Right ventricle myocardium superior (tissue), 1 donor: ENCODE data around the gene MYO18A. TPM values are rescaled to one million over a fixed set of nuclear protein-coding genes. Genes with fewer than 3 reads are reported as not detected.

Experiments
- ATAC-seq: fragments of 200-7000 bp; cut with Tn5 transposase; one replicate; pipeline ENCODE4 v1.9.1; 2020; ENCODE audit warnings: mild to moderate bottlenecking; ENCODE audit not compliant: poor library complexity
- DNase-seq: peaks from one replicate; pipeline ENCODE4 v3.0.0-alpha.2; 2020
- intact Hi-C: fragments of 100-400 bp; cut with DNase I; formaldehyde crosslinking; loops from one replicate; pipeline ENCODE4 v1.11.2; 2022
- total RNA-seq: library from RNA; stranded (reverse); fragmentation: NEBNext Ultra II Directional; extraction: Animal tissue kit (Norgen Biotek cat#: 25700); gene quantifications from one replicate; pipeline ENCODE4 v1.2.1, GENCODE V29; 2021
- donor health status: DM: no; HTN: yes; CAD: no; lungs with severe emphysema.

MYO18A gene
- total RNA-seq, 1 donor from 2014 or later = 393 TPM

DNA sequence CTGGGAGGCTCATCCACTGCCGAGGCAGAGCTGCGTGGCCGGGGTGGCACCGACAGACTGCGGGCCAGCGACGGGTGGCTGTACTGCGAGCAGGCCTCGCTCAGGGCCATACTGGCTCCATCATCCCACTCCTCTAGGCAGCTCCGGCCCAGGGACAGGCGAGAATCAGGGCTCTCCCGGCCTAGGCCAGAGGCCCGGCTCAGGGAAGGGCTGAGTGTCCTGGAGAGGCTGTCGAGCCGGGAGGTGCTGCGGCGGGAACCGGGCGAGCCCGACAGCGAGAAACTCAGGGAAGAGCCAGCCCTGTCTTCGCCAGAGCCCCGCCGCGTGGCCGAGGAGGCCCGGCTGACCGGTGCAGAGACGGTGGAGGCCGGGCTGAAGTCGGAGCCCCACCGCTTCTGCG lies 99.9 kb downstream of the MYO18A start:
- no peak for DNase-seq
- no peak for ATAC-seq
- intact Hi-C loops = no loop called here

DNA sequence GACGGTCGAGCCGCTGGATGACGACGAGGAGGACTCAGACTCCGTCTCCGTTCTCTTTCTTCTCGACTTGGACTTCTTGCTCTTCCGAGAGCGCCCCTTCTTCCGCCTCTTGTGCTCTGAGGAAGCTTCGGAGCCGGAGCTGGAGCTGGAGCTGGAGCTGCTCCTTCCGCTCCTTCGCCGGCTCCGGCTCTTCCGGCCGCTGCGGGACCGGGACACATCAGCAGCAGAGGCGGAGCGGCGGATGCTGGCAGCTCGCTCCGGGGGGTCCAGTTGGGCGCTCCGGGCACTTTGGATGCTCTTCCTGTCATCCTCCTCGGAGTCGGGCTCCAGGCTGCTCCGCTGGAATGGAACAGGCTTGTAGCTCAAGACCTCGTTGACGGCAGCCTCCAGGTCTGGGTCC lies 100.3 kb downstream of the MYO18A start:
- intact Hi-C loops = no loop called here
- ATAC-seq = no peak
- no peak for DNase-seq

DNA sequence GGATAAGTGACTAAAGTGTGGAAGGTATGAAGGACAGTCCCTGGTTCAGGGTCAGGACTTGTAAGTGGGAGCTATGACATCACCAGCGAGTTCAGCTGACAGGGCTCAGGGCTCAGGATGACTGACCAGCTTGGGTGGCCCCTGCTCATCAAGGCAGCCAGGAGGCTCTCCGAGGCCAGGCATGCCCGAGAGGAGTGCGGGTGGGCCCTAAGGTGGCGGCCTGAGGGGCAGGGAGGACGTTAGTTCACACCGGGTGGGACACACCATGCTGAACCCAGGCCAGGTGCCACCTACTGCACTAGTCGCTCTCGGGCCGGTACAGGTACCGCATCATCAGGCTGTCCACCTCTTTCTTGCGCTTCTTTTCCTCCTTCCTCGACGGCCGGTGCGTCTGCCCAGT lies 100.8 kb downstream of the MYO18A start:
- intact Hi-C loops = no loop called here
- DNase-seq = no peak
- ATAC-seq = no peak

DNA sequence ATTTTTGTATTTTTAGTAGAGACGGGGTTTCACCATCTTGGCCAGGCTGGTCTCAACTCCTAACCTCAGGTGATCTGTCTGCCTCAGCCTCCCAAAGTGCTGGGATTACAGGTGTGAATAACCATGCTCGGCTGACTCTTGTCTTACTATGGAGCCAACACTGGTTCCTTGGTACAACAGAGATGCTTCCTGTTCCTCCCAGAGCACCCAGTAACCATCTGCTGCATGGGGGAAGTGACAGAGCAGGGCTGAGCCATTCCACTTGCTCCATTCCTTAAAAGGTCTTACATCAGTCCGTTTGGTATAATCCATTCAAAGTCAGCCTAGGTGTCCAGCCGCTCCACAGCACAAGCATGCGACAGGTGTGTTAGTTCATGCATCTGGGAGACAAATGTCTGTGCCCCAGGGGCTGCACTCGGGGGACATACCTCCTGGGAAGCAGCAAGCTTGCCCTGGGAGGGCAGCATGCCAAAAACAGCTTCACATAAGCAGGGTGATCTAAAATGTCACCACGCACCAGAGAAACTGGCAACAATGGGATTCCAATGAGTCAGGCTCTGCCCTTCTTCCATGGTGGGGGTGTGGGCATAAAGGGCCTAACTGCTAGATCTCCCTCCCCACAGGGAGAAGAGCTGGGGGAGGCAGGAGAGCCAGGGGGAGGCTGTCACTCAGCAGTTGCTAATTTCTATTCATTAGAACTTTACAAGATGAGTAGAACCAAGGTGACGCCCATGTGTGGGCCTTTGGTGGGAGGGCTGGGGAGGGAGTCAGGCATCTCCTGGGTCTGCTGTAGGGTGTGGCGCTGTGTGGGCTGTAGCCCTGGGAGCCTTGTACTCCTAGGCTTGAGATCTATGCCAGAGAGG lies 101.8 kb downstream of the MYO18A start:
- intact Hi-C loops = no loop called here
- ATAC-seq = no peak

DNA sequence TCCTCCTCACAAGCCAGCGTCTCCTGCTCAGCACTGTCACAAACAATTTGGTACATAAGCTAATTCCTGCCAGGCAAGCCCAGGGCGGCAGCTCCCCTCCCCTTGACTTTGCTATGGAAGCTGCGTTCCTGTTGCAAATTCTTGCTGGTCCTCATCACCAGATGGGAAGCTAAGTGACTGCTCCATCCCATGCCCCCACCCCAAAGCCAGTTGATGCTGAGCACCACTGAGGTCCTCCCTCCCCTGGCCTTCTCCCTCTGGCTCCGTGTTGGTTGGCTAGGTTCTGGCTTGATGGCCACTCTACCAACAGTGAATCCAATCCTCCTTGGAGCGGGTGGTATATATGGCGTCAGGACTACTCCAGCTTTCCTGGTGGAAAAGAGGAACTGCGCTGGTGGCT lies 102.9 kb downstream of the MYO18A start:
- ATAC-seq (no peak), DNase-seq (no peak)
- intact Hi-C loops = no loop called here

More for the DNA sequence above, 101.8 kb downstream of the MYO18A start:
- no peak for DNase-seq

DNA sequence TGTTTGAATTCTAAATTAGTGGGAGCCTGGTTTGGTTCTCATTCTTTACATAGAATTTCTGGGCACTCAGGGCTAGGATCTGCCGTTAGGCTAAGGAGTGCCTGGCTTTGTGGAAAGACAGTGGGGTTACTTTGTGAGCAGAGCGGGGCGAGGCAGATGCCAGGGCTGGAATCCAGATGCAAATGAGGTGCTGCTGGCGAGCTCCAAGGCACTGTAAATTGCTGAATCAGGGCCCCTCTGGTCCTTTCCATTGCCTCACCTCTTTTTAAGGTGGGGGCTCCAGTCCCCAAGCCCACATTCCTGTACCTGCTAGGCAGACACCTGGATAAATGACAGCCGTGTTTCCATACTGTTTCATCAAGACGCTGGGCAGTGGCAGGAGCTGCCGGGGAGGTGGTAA lies 103.5 kb downstream of the MYO18A start:
- ATAC-seq = peak; percentile 18
- no peak for DNase-seq
- intact Hi-C loops = no loop called here

DNA sequence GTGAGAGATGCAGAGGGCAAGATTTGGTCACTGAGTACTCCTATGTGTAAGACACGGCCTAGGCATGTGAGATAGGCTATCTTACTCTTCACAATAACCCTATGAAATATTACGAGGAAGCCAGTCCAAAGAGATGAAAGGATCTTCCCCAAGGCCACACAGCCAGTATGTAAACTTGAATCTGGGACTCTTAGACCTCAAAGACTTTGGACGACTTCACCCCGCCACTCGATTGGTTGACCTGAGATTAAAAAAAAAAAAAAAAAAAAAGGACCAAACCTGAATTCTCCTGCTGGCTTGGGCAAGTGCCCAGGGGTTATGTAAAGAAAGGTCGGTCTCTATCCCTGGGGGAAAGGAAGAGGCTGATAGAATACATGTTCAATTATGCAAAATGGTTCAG lies 104.1 kb downstream of the MYO18A start:
- DNase-seq (no peak), ATAC-seq (no peak)
- intact Hi-C loops = no loop called here

DNA sequence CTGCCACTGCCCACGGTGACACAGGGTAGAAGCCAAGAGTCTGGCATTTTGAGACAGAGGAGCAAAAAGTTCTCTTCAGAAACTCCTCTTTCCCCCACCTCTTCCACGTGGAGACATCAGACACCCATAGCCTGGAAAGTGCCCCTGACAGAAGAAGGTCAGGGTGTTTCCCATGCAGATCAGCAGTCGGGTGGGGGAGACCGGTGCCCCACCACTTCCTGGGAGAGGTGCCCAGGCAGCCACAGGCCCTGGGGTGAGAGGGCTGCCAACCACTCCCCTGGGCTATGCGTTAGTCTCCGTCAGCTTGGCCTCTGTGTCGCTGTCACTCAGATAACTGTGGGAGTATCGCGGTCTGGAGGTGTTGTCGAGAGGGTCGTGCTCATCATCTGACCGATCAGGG lies 105.7 kb downstream of the MYO18A start:
- intact Hi-C loops = no loop called here
- ATAC-seq (peak; percentile 45), DNase-seq (no peak)

DNA sequence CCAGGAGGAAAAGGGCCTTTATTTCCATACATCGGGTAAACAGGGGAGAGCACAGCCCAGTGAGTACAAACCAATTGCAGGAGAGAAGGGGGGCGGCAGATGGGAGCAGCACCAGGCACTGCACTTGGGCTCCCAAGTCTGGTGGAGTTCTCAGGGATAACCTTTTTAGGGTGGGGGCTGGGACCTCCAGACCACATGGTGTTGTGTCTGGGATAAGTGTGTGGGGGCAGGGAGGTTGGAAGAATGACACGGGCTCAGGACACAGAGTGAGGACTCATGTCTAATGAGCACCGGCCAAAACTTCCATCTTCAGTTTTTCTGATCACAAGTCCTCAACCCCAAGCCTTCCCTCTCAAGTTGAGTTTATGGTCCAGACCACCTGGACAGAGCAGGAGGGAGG lies 106.7 kb downstream of the MYO18A start:
- DNase-seq (no peak), ATAC-seq (no peak)
- intact Hi-C loops = no loop called here

DNA sequence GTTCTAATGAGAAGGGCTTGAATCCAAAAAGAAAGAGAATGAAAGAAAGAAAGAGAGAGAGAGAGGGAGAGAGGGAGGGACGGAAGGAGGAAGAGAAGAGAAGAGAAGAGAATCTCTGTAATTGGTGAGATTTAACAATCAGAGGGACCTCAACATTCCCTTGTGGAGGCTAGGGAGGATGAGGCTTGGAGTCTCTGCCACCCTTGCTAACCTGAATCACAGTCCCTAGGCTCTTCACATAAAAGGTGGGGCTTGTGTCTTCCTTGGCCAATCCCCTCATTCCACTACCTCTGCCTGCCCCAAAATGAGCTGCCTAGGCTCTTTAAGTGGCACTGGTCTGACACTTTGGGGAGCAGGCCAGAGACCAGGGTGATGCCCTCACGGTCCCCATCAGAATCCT lies 107.2 kb downstream of the MYO18A start:
- intact Hi-C loops = no loop called here
- ATAC-seq (no peak), DNase-seq (no peak)

DNA sequence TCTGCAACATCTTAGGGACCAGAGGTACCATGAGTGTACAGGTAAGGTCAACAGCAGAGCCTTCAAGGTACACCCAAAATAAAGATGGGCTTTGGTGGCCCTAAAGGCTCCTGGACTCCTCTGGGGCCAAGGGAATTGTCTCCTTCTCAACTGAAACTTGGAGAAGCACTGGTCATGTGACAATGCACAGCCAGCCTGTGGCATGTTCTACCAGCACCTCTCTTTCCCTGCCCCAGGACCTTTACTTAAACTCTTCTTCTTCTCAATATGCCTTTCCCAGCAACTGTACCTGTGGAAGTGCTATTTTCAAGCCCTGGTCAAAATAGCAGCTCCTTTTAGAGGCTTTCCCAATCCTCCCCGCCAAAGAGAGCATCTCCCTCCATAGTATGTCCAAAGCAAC lies 108.9 kb downstream of the MYO18A start:
- no peak for DNase-seq
- no peak for ATAC-seq
- intact Hi-C loops = no loop called here

DNA sequence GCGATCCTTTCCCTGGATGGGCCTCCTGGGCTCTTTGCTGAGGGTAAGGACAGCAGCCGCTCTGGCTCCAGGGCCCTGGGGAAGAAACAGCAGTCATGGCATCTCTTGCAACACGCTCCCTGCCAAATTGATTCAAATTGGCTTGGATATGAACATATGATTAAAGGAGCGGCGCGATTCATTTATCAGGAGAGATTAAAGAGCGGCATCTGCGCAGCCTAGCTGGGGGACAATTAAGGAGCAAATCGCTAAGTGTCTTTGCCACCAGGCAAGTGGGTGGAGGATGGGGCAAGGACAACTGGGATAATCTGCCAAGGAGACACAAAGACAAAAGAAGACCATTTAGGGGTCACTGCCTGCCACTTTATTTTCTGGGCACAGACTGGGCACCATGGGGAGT lies 109.4 kb downstream of the MYO18A start:
- peak; percentile 3 for ATAC-seq
- DNase-seq = no peak
- intact Hi-C loops = no loop called here

DNA sequence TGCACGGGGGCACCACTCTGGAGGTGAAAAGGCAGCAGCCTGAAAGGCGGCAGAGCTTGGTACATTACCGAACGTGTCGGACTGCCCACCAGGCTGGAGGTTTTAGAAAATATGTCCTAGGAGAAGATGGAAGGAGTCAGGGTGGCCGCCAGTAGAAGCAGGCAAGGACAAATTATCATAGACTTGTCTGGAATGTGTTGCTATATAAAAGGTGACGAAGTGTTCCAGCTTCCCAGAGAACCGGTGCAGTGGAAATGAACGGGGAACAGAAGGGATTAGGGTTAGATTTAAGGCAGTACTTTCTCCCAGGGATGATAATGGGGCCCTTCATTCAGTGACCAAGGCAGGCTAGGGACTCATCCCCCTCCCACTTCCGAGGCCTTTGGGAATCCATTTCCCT lies 109.9 kb downstream of the MYO18A start:
- intact Hi-C loops = no loop called here
- ATAC-seq = peak; percentile 54
- DNase-seq = no peak

DNA sequence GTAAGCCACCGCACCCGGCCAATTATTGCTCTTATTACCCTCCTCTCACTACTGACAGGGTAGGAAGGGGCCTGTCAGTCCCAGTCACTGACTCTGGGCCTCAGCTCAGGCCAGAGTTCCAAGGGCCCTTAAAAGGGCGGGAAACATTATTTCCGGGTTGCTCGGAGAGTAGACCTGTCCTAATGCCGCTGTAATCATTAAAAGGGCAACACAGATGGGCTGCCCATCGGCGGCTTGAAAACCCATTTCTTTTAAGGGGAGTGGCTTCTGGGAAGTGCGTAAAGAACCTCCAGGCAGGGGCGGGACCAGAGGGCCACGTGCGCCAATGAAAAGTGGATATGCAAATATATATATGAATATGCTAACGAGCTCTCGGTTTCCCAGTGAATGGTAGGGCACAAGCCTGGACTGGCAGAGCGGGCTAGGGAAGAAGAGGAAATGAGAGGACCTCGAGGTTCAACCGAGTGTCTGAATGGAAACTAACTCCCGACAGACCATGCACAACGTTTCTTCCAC lies 110.6 kb downstream of the MYO18A start:
- DNase-seq (no peak), ATAC-seq (peak; percentile 62)
- intact Hi-C loops = no loop called here

DNA sequence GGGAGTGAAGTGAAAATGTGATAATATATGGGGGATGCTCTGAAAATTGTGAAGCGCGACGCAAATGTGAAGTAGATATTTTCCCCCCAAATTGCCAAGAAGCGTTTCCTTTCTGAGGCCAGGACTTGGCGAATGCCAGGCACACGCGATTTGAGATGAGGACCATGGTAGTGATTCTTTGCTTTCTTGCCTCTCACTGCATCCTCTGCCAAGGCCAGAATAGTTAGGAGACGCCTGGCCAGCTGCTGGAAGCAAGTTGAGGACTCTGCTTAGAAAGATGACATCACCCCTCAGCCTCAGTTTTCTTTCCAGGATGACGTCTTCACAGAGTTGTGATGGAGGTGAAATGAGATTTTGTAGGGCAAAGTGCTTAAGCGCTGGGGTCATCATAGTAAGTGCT lies 111.4 kb downstream of the MYO18A start:
- intact Hi-C loops = no loop called here

DNA sequence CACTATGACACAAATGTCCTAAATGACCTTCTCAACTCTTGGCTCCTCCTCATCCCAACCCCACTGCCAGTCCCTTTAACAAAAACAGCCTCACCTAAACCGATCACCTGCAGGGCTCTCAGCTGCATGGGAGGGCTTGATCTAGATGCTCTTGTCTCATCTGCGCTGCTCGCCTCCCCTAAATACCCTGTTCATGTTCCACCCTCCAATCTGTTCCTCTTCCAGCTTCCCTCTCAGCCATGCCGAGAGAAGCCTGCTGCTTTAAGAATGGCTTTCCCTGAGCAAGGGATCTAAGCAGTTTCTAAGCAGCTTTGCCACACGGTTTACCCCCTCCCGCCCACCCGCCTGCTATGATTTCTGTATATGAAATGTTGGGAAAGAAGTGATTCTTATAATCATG lies 113.6 kb downstream of the MYO18A start:
- no peak for DNase-seq
- intact Hi-C loops = no loop called here

More for the DNA sequence above, 111.4 kb downstream of the MYO18A start:
- DNase-seq (no peak), ATAC-seq (no peak)

DNA sequence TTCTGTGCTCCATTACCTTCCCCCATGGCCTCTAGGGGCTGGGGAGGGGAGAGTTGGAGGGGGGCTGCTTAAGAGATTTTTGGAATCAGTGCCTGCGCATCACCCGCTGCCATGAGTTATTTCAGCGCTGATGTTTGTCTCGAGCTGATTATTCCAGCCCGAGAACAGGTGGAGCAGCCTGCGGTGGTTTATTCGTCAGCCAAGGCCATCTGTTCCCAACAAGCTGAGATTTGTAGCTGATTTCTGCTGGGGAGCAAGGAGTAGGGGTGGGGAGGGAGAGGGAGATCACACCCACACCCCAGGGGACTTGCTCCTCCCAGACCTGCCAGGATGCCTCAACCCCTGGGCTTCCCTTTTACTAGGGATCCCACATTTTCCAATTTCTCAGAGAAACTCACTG lies 114.2 kb downstream of the MYO18A start:
- no peak for DNase-seq
- intact Hi-C loops = no loop called here
- no peak for ATAC-seq

More for the DNA sequence above, 113.6 kb downstream of the MYO18A start:
- ATAC-seq = no peak

DNA sequence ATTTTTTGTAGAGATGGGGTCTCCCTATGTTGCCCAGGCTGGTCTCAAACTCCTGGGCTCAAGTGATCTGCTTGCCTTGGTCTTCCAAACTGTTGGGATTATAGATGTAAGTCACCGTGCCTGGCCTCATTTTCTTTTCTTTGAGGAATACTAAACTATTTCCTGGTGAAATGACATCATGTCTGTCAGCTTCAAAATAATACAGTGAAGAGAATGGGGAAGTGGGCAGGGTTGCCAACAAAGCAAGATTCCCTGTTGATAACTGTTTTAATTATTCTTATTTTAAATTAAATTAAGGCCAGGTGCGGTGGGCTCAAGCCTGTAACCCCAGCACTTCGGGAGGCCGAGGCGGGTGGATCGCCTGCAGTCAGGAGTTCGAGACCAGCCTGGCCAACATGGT lies 116.2 kb downstream of the MYO18A start:
- DNase-seq (no peak), ATAC-seq (no peak)
- intact Hi-C loops = no loop called here

DNA sequence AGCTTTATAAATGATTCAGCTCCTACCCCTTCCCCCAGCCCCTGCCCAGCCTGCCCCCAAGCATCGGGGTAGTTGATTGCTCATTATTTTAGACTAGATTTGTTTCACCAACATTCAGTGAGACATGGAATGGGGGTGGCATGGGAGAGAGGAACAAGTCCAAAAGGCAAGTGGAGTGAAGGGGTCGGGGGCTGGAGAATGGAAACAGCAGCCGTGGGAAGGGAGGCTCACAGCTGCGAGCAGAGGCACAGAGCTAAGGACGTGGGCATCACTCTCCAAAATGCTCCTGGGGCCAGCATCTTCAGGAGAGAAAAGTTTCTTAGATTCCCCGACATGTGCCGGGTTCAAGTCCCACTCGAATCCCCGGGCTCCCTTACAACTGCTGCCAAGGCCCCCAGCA lies 118.0 kb downstream of the MYO18A start:
- ATAC-seq (no peak), DNase-seq (no peak)
- intact Hi-C loops = no loop called here

DNA sequence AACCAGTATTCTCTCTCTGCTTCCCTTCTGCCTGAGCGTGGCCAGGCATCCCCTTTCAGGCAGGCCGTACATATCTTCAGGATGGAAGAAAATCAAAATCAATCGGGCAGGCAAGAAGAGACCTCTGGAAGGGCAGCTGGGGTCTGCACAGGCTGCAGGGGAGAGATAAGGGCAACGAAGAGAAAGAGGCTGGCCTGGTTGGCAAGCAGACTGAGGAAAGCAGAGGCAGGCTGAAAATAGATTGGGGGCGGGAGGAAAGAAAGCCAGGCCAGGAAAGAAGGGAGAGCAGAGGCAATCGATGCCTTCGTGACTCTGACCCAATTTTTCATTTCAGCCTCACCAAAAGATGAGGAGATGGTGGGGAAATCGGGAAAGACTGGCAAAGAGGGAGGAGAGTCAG lies 119.2 kb downstream of the MYO18A start:
- peak; percentile 75 for ATAC-seq
- intact Hi-C loops = no loop called here
- DNase-seq = no peak

DNA sequence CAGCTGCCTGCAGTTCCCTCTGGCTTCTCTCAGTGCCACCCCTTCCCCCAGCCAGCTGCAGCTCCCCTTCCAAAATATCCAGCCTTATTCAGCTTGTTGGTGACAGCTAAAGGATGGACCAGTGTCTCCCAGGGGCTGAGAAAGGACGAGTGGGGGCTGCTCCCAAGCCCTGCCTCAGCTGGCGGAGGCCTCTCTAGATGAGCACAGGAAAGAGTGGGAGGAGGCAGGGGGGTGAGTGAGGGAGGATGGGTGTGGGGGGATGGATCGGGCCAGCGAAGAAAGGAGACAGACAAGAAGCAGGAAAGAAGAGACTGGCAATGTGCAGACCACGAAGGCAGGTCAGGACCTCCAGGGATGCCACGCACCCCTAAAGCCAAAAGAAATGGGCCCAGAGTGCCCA lies 119.7 kb downstream of the MYO18A start:
- intact Hi-C loops = no loop called here
- peak; percentile 22 for ATAC-seq

More for the DNA sequence above, 119.7 kb downstream of the MYO18A start:
- DNase-seq = no peak
